Pancreas (tissue), 10 donors: Measurements from ENCODE around the gene OR12D3. TPM values are rescaled to one million over a fixed set of nuclear protein-coding genes. Genes with fewer than 3 reads are reported as not detected.

Source experiments
- ATAC-seq, 4 donors: fragments of 200-7000 bp; cut with Tn5 transposase; one replicate each; pipeline versions ENCODE4 v1.8.0 to v1.9.1; 2020; ENCODE audit warnings: mild to moderate bottlenecking in 4 of 4, moderate library complexity in 4 of 4
- DNase-seq, 6 donors: peaks; one replicate each; pipeline ENCODE4 v3.0.0-alpha.2; 2020
- FAIRE-seq: peaks from 2 replicates; lab custom pipeline; 2012; peaks lifted over from hg19 to GRCh38; lab: Jason Lieb, UNC
- H3K27ac ChIP-seq, 4 donors: fragments of 200-600 bp; sonication (generic); 1 replicate in 3 of 4; 2 replicates in 1 of 4; pipeline versions ENCODE4 v1.5.0 to v1.8.0; 2020
- H3K27me3 ChIP-seq, 4 donors: fragments of 200-600 bp; one replicate each; pipeline ENCODE4 v1.8.0; 2021
- H3K36me3 ChIP-seq, 3 donors: fragments of 200-600 bp; sonication (generic) in 1 of 3; one replicate each; pipeline versions ENCODE4 v1.5.0 to v1.8.0; 2020 to 2021
- H3K4me1 ChIP-seq, 3 donors: fragments of 200-600 bp; one replicate each; pipeline ENCODE4 v1.8.0; 2021
- H3K4me3 ChIP-seq, 4 donors: fragments of 200-600 bp; sonication (generic) in 2 of 4; one replicate each; pipeline versions ENCODE4 v1.5.0 to v1.8.0; 2020 to 2021
- H3K9me3 ChIP-seq, 4 donors: fragments of 200-600 bp; one replicate each; pipeline ENCODE4 v1.8.0; 2021
- WGBS, 2 donors: extraction: QIAGEN DNeasy Blood & Tissue Kit; methylation state at CpG; one replicate each; pipeline ENCODE4 v1.1.7; 2013; 5-methylcytosine and 5-hydroxymethylcytosine counted together
- intact Hi-C, 3 donors: fragments of 100-400 bp; cut with DNase I; formaldehyde crosslinking; loops; one replicate each; pipeline versions ENCODE4 v1.11.1 to v1.14.2; 2022
- polyA plus RNA-seq, 2 donors: library from polyadenylated mRNA; stranded (reverse); fragments of 200-250 nt; gene quantifications; one replicate each; pipeline ENCODE4 v1.2.3, GENCODE V29; 2013
- total RNA-seq, 6 donors: library from RNA; stranded (reverse); fragmentation: NEBNext Ultra II Directional in 4 of 6; extraction: Animal tissue kit (Norgen Biotek cat#: 25700) in 4 of 6; gene quantifications; one replicate each; pipeline versions ENCODE4 v1.2.1 to v1.2.4, GENCODE V29; 2021 to 2023
- TF ChIP-seq, protein P1 (sequence below), 4 donors: fragments of 200-600 bp; sonication (generic) in 3 of 4; IDR thresholded peaks; one replicate each; pipeline versions ENCODE4 v1.5.0 to v1.8.0; 2021; ENCODE audit warnings: antibody characterized with exemption in 4 of 4
- donor health status: healthy with polysubstance abuse.
- donor health status: DM: no; HTN: no; CAD: no; lungs with moderate emphysema.
- donor health status: DM: no; HTN: no; CAD: no.
- donor health status: control.
- donor health status: control.
- donor health status: Bipolar disorder and iron deficiency.
- donor health status: DM: yes; HTN: yes; CAD: no.
- donor health status: DM: no; HTN: no; CAD: no.
- donor health status: DM: no; HTN: no; CAD: no.
- donor health status: DM: yes; HTN: yes; CAD: no.

The OR12D3 gene, protein sequence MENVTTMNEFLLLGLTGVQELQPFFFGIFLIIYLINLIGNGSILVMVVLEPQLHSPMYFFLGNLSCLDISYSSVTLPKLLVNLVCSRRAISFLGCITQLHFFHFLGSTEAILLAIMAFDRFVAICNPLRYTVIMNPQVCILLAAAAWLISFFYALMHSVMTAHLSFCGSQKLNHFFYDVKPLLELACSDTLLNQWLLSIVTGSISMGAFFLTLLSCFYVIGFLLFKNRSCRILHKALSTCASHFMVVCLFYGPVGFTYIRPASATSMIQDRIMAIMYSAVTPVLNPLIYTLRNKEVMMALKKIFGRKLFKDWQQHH
- total RNA-seq (not detected), polyA plus RNA-seq (not detected)

DNA sequence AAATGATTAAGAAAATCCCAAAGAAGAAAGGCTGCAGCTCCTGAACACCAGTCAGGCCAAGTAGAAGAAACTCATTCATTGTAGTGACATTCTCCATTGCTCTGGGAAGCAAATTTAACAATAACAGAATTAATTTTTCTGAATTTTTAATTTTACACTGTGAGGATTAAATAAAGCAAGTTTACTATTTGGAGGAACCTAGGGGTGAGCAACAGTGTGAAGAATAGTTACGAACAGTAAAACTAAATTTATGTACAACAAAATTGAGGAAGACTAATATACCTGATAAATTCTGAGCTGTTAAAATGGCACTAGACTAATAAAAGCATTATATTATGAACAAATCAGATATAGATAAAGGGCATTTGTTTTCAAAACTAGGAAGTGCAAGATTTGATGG lies at the start of gene OR12D3:
OR12D3 (minus strand) TSS at position 101 of the 400 bp plus-strand sequence; CDS start at position 97, 4 bp downstream.
- no peak for ATAC-seq
- 93% methylated on average over 1 of the region's 1 CpG for WGBS, 2 donors
- intact Hi-C loops, result no loop called here
- Histone ChIP-seq H3K36me3 (no peaks in the 10 kb centered on the region), H3K27me3 (peaks cover 0 to 3% (median 0%) of the 10 kb centered on the region in 4 donors), H3K4me1 (no peaks in the 10 kb centered on the region), H3K9me3 (no peaks in the 10 kb centered on the region), H3K4me3 (no peak within 1 kb of the TSS), H3K27ac (no peak within 1 kb of the TSS)
- DNase-seq, result no peak
- no peak for FAIRE-seq
- TF ChIP-seq, protein P1, sequence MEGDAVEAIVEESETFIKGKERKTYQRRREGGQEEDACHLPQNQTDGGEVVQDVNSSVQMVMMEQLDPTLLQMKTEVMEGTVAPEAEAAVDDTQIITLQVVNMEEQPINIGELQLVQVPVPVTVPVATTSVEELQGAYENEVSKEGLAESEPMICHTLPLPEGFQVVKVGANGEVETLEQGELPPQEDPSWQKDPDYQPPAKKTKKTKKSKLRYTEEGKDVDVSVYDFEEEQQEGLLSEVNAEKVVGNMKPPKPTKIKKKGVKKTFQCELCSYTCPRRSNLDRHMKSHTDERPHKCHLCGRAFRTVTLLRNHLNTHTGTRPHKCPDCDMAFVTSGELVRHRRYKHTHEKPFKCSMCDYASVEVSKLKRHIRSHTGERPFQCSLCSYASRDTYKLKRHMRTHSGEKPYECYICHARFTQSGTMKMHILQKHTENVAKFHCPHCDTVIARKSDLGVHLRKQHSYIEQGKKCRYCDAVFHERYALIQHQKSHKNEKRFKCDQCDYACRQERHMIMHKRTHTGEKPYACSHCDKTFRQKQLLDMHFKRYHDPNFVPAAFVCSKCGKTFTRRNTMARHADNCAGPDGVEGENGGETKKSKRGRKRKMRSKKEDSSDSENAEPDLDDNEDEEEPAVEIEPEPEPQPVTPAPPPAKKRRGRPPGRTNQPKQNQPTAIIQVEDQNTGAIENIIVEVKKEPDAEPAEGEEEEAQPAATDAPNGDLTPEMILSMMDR (IDR thresholded peaks at IDR 0.05), result no peak

DNA sequence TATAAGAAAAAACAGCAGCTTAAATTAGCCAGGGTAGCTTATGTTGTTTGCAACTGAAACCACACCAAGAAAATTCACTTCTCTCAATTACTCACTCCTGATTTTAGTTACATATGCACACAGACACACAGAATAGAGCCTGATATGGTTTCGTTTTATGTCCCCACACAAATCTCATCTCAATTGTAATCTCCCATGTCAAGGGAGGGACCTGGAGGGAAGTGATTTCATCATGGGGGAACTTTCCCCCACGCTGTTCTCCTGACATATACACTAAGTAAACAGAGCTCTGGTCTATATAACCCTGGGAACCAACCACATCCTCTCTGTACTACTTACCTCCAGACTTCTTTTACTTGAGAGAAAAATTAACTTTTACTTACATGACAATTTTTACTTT lies 49.5 kb upstream of the OR12D3 start:
- Histone ChIP-seq H3K36me3 (no peaks in the 10 kb centered on the region), H3K27me3 (no peaks in the 10 kb centered on the region), H3K4me1 (no peaks in the 10 kb centered on the region), H3K9me3 (no peaks in the 10 kb centered on the region), H3K27ac (no peak overlapping the region), H3K4me3 (no peak overlapping the region)
- DNase-seq (no peak), ATAC-seq (no peak), FAIRE-seq (no peak)
- TF ChIP-seq, protein P1 (IDR thresholded peaks at IDR 0.05), result no peak
- intact Hi-C loops, result loop anchor here in 1 of 3 donors (10.0 kb wide), 1 partner anchor 160 kb away; the partner anchor contains the start of gene OR2H2
- WGBS, 2 donors, result 31 to 34% methylated on average over 2 of the region's 2 CpGs

DNA sequence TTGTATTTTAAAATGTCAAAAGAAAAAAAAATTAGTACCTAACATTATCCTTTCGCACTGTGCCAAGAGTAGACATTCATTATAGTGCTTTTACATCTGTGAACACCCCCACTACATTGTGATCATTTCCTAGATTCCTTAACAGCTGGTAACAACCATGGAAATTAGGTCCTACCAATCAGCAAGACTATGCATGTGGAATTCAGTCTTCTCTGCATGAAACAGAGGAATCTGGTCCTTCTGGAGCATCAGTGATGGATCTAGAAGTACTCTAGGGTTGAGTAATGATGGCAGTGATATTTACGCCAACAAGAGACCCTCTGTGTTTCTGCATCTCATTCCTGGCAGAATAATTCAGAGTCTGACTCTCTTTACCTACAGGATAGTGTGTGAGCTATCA lies 49.1 kb upstream of the OR12D3 start:
- no peak for FAIRE-seq

DNA sequence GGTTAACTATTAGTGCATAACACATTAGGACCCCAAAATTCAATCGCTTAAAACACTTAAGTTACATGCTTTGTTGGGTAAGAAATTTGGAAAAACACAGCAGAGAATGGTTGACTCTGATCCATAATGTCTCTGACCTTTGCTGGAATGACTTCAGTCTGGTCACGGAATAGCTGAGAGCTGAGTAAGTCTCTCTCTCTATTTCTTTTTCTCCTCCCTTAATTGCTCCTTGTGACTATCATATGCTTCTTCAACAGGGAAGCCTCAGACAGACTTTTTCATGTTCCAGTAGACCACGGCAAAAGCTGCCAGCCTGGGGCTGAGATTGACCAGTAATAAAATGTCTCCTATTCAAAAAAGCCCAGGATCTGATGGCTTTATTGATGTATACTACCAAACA lies 44.4 kb upstream of the OR12D3 start:
- no peak overlapping the region for H3K27ac ChIP-seq
- intact Hi-C loops, result no loop called here
- ATAC-seq (no peak), DNase-seq (no peak), FAIRE-seq (no peak)
- no peaks in the 10 kb centered on the region for H3K9me3 ChIP-seq
- no peak overlapping the region for H3K4me3 ChIP-seq
- TF ChIP-seq, protein P1 (IDR thresholded peaks at IDR 0.05), result no peak
- 68 to 72% methylated on average over 3 of the region's 3 CpGs for WGBS, 2 donors
- no peaks in the 10 kb centered on the region for H3K4me1 ChIP-seq
- H3K36me3 ChIP-seq, result no peaks in the 10 kb centered on the region
- no peaks in the 10 kb centered on the region for H3K27me3 ChIP-seq

More for the DNA sequence above, 49.1 kb upstream of the OR12D3 start:
- intact Hi-C loops, result loop anchor here in 1 of 3 donors (10.0 kb wide), 1 partner anchor 161 kb away; the partner anchor contains the start of gene OR2H2
- Histone ChIP-seq H3K27me3 (no peaks in the 10 kb centered on the region), H3K4me1 (no peaks in the 10 kb centered on the region), H3K4me3 (no peak overlapping the region), H3K27ac (no peak overlapping the region), H3K36me3 (no peaks in the 10 kb centered on the region), H3K9me3 (no peaks in the 10 kb centered on the region)
- DNase-seq (no peak), ATAC-seq (no peak)
- WGBS, 2 donors, result 82 to 86% methylated on average over 2 of the region's 2 CpGs
- TF ChIP-seq, protein P1 (IDR thresholded peaks at IDR 0.05), result no peak

DNA sequence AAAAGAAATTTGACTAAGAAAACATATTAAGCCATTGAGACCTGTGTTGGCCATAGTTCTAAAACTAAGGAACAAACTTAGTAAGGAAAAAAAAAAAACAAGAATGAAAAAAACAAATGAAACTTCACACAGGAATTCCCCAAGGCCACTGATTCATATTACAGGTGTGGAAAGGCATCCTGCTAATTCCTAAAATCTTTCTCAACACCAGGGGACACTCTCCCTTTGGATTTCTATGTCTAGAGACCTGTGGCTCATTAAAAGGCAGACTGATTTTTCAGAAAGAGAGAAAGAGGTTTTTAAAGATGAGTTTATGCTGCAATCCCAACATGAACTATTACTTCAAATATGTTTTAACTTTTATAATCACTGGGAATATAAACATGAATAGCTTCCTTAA lies 39.5 kb upstream of the OR12D3 start, which contains the start of gene OR12D1:
OR12D1 (plus strand) TSS at position 341 of the 400 bp plus-strand sequence.
- Histone ChIP-seq H3K9me3 (no peaks in the 10 kb centered on the region), H3K4me3 (no peak within 1 kb of the TSS), H3K27ac (peak within 1 kb of the TSS in 1 of 4 donors; percentile 44), H3K4me1 (peaks cover 0 to 3% (median 0%) of the 10 kb centered on the region in 3 donors), H3K36me3 (no peaks in the 10 kb centered on the region), H3K27me3 (no peaks in the 10 kb centered on the region)
- FAIRE-seq (no peak), DNase-seq (no peak), ATAC-seq (peak in 3 of 4 donors; percentile 72 to 97 (median 78))
- TF ChIP-seq, protein P1 (IDR thresholded peaks at IDR 0.05), result peak in 2 of 4 donors; percentile 9 to 15
- intact Hi-C loops, result no loop called here
